ENCODE data around the gene ADARB2.

ADARB2 gene

DNA sequence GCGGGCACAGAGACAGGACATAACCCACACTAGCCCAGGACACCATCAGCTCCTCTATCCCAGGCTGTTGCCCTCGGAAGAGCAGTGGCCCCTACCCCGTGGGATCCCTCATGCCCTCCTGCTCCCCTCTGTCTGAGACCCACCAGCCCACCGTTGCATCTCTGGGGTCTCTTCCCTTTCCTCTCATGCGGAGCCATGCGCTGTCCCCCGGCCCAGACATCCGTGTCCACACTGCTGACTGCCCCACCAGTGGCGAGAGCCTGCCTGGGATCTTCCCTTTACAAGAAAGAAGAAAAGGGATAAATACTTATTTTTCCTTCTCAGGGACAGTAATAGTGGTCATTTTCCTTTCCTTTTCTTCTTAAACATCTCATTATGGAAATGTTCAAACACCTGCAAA is 565.7 kb downstream of the ADARB2 start:
- TF ChIP-seq, protein P1, sequence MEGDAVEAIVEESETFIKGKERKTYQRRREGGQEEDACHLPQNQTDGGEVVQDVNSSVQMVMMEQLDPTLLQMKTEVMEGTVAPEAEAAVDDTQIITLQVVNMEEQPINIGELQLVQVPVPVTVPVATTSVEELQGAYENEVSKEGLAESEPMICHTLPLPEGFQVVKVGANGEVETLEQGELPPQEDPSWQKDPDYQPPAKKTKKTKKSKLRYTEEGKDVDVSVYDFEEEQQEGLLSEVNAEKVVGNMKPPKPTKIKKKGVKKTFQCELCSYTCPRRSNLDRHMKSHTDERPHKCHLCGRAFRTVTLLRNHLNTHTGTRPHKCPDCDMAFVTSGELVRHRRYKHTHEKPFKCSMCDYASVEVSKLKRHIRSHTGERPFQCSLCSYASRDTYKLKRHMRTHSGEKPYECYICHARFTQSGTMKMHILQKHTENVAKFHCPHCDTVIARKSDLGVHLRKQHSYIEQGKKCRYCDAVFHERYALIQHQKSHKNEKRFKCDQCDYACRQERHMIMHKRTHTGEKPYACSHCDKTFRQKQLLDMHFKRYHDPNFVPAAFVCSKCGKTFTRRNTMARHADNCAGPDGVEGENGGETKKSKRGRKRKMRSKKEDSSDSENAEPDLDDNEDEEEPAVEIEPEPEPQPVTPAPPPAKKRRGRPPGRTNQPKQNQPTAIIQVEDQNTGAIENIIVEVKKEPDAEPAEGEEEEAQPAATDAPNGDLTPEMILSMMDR (IDR thresholded peaks at IDR 0.05): no peak
- no peaks in the 10 kb centered on the region for H3K36me3 ChIP-seq
- H3K9me3 ChIP-seq: no peaks in the 10 kb centered on the region
- no peak overlapping the region for H3K27ac ChIP-seq
- no peaks in the 10 kb centered on the region for H3K27me3 ChIP-seq
- no peaks in the 10 kb centered on the region for H3K4me1 ChIP-seq (ENCODE audit: control insufficient read depth in 1 of 2, insufficient read depth in 1 of 2, low read depth in 1 of 2, low read length in 1 of 2)
- no peak overlapping the region for H3K4me3 ChIP-seq (ENCODE audit: low read depth in 1 of 2, low read length in 1 of 2)

DNA sequence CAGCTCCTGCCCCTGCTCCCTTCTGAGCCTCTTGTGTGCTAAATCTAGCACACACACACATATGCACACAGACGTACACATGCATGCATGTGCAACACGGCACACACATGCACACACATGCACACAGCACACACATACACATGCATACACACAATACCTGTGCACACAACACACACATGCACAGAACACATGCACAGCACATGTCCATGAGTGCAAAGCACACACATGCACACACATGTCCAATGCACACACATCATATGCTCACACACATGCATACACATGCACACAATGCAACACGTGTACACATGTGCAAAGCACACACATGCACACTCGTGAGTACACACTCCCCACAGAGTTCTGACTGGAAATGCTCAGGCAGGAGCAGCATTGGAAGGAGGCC is 566.1 kb downstream of the ADARB2 start:
- H3K27ac ChIP-seq: no peak overlapping the region
- no peak overlapping the region for H3K4me3 ChIP-seq (ENCODE audit: low read depth in 1 of 2, low read length in 1 of 2)
- no peaks in the 10 kb centered on the region for H3K27me3 ChIP-seq
- TF ChIP-seq, protein P1 (IDR thresholded peaks at IDR 0.05): no peak
- no peaks in the 10 kb centered on the region for H3K36me3 ChIP-seq
- no peaks in the 10 kb centered on the region for H3K4me1 ChIP-seq (ENCODE audit: control insufficient read depth in 1 of 2, insufficient read depth in 1 of 2, low read depth in 1 of 2, low read length in 1 of 2)
- H3K9me3 ChIP-seq: no peaks in the 10 kb centered on the region

DNA sequence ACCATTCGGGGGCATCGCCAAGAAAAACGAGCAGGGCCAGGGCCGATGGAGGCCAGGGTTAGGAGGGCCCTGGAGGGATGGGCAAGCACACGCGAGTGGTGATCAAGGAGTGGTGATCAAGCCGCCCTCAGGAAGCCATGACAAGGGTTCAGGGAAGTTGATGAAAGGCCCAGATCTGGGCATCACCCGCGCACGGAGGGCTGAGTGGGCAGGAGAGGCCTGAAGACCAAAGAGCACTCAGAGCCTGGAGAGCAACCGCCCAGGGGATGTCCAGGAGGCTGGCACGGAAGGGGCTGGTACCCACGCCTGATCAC is 566.5 kb downstream of the ADARB2 start:
- no peaks in the 10 kb centered on the region for H3K9me3 ChIP-seq
- no peak overlapping the region for H3K27ac ChIP-seq
- TF ChIP-seq, protein P1 (IDR thresholded peaks at IDR 0.05): no peak
- H3K27me3 ChIP-seq: no peaks in the 10 kb centered on the region
- H3K36me3 ChIP-seq: no peaks in the 10 kb centered on the region
- no peaks in the 10 kb centered on the region for H3K4me1 ChIP-seq (ENCODE audit: control insufficient read depth in 1 of 2, insufficient read depth in 1 of 2, low read depth in 1 of 2, low read length in 1 of 2)
- no peak overlapping the region for H3K4me3 ChIP-seq (ENCODE audit: low read depth in 1 of 2, low read length in 1 of 2)

DNA sequence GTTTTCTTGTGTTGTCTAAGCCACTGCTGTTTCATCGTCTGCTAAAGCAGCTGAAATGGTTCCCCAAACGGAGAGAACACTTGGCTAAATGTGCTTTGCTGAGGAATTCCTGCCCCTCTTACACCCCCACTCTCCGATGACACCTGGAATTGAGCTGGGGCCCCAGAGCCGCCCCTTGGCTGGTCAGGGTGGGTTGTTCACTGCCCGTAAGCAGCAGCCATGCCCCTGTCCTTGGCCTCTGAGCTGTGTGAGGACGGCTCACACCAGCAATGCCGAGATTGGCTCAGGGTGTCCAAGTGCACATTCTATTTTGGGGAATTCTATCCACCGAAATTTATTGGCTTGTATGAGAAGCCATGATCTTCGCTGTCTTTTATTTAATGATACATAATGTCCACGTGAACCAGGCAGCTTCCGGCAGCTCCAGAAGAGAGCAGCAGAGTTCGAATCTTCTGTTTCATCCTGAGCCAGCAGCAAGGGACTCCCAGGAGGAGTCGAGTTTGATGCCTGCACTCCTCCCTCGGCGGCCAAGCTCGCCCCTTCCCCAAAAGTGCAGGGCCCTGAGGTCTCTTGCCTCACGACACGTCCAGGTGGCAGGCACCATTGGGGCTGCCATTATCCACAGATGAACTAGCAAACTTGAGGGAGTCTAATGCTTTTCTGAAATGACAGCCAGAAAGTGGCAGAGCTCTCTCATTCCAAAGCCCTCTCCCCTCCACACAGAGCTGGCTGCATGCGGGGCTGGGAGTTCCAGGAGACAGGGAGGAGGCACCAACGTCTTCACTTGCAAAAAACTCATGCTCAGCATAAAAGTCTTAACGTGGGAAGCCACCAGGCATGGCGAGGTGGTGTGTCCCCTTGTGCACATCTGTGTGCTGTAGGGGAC is 567.1 kb downstream of the ADARB2 start:
- Histone ChIP-seq H3K36me3 (no peaks in the 10 kb centered on the region), H3K4me1 (ENCODE audit: control insufficient read depth in 1 of 2, insufficient read depth in 1 of 2, low read depth in 1 of 2, low read length in 1 of 2) (no peaks in the 10 kb centered on the region), H3K27me3 (no peaks in the 10 kb centered on the region), H3K27ac (no peak overlapping the region), H3K9me3 (no peaks in the 10 kb centered on the region), H3K4me3 (ENCODE audit: low read depth in 1 of 2, low read length in 1 of 2) (no peak overlapping the region)
- TF ChIP-seq, protein P1 (IDR thresholded peaks at IDR 0.05): no peak

DNA sequence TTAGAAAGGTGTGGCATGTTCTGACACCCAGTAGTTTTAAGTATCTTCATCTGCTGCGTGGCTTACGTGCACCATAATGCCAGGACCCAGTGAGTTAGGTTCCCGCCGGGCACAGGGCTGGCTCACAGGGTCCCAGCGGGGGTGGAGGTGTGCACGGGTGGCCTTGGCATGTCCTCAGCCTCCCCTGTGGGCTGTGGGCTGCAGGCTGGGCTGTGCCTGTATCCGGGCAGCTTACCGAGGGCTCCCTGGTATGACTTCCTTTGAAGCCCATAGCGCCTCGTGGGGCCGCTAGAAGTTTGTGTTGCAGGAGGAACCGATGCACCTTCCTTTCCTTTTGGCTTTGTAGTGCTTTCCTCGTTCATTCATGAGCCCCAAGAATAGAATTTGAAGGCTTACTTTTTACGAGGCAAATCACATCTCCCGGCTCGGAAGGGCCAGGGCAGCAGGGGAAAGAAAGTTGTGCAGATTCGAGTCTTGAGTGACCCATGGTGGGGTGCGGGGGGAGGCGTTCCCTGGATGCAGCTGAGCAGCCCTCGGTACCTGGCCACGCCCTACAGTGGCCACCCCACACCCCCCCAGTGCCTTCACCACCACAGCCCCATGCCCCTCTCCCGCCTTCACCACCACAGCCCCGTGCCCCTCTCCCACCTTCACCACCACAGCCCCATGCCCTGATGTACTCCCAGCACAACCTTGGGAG is 568.0 kb downstream of the ADARB2 start:
- no peaks in the 10 kb centered on the region for H3K9me3 ChIP-seq
- no peaks in the 10 kb centered on the region for H3K27me3 ChIP-seq
- TF ChIP-seq, protein P1 (IDR thresholded peaks at IDR 0.05): no peak
- H3K4me3 ChIP-seq (ENCODE audit: low read depth in 1 of 2, low read length in 1 of 2): no peak overlapping the region
- no peaks in the 10 kb centered on the region for H3K36me3 ChIP-seq
- no peaks in the 10 kb centered on the region for H3K4me1 ChIP-seq (ENCODE audit: control insufficient read depth in 1 of 2, insufficient read depth in 1 of 2, low read depth in 1 of 2, low read length in 1 of 2)
- H3K27ac ChIP-seq: no peak overlapping the region
